IgD-negative memory B cell (primary cell): ENCODE measurements around the gene MDM4. TPM values are rescaled to one million over a fixed set of nuclear protein-coding genes. Genes with fewer than 3 reads are reported as not detected.
A peak's percentile ranks its signal among the peaks of the same experiment; 100 is the strongest.

ENCODE experiments used
- H3K27ac Mint-ChIP-seq, 3 donors: one replicate each; pipeline ENCODE4 v1.8.0; 2020 to 2022; ENCODE audit warnings: mild to moderate bottlenecking in 3 of 3, mixed read lengths in 3 of 3, moderate library complexity in 1 of 3
- H3K27me3 Mint-ChIP-seq: one replicate; pipeline ENCODE4 v1.8.0; 2021; ENCODE audit warnings: mixed read lengths
- H3K36me3 Mint-ChIP-seq: one replicate; pipeline ENCODE4 v1.8.0; 2020; ENCODE audit warnings: mild to moderate bottlenecking, mixed read lengths
- H3K4me1 Mint-ChIP-seq, 3 donors: one replicate each; pipeline ENCODE4 v1.8.0; 2020 to 2022; ENCODE audit warnings: mixed read lengths in 3 of 3, mild to moderate bottlenecking in 1 of 3
- H3K4me3 Mint-ChIP-seq, 4 donors: one replicate each; pipeline ENCODE4 v1.8.0; 2020 to 2022; ENCODE audit warnings: mild to moderate bottlenecking in 4 of 4, mixed read lengths in 4 of 4, moderate library complexity in 3 of 4
- H3K9me3 Mint-ChIP-seq, 3 donors: one replicate each; pipeline ENCODE4 v1.8.0; 2020 to 2021; ENCODE audit warnings: mixed read lengths in 3 of 3, mild to moderate bottlenecking in 1 of 3
- polyA plus RNA-seq: library from polyadenylated mRNA; unstranded; fragments of 300-500 nt; fragmentation: Illumina TruSeq; gene quantifications from one replicate; pipeline ENCODE4 v1.2.3, GENCODE V29; 2021

MDM4 gene
- polyA plus RNA-seq, 1 donor from 2014 or later = 23.9 TPM

- H3K27me3 Mint-ChIP-seq = no peaks in the 10 kb centered on the region
- peak overlapping the region; percentile 54 to 98 (median 94) for H3K27ac Mint-ChIP-seq
- no peaks in the 10 kb centered on the region for H3K9me3 Mint-ChIP-seq
- H3K36me3 Mint-ChIP-seq = peaks cover 4% of the 10 kb centered on the region
- peak overlapping the region; percentile 72 to 94 (median 90) for H3K4me3 Mint-ChIP-seq
- peaks cover 36 to 38% (median 37%) of the 10 kb centered on the region in 3 donors for H3K4me1 Mint-ChIP-seq
These were observed 63.5 kb downstream of the MDM4 start for GRCh38 chr1:204579681-204580080.

GRCh38 chr1:204580862-204581261, 64.7 kb downstream of the MDM4 start:
- H3K27ac Mint-ChIP-seq = peak overlapping the region in 1 of 3 donors; percentile 54
- peaks cover 37 to 45% (median 43%) of the 10 kb centered on the region in 3 donors for H3K4me1 Mint-ChIP-seq
- peak overlapping the region in 3 of 4 donors; percentile 39 to 82 (median 72) for H3K4me3 Mint-ChIP-seq
- H3K27me3 Mint-ChIP-seq = no peaks in the 10 kb centered on the region
- no peaks in the 10 kb centered on the region for H3K9me3 Mint-ChIP-seq
- H3K36me3 Mint-ChIP-seq = peaks cover 4% of the 10 kb centered on the region

GRCh38 chr1:204581759-204582158, 65.6 kb downstream of the MDM4 start:
- Mint-ChIP-seq H3K9me3 (no peaks in the 10 kb centered on the region), H3K4me3 (peak overlapping the region in 1 of 4 donors; percentile 55), H3K4me1 (peaks cover 36 to 42% (median 41%) of the 10 kb centered on the region in 3 donors), H3K27me3 (no peaks in the 10 kb centered on the region), H3K36me3 (peaks cover 4% of the 10 kb centered on the region), H3K27ac (no peak overlapping the region)

- H3K4me3 Mint-ChIP-seq = peak overlapping the region in 2 of 4 donors; percentile 85 to 89
These were observed 67.9 kb downstream of the MDM4 start for GRCh38 chr1:204583909-204584632.

GRCh38 chr1:204584699-204585372, 68.6 kb downstream of the MDM4 start:
- Mint-ChIP-seq H3K4me1 (peaks cover 31 to 35% (median 33%) of the 10 kb centered on the region in 3 donors), H3K36me3 (peaks cover 4% of the 10 kb centered on the region), H3K4me3 (peak overlapping the region in 2 of 4 donors; percentile 85 to 89), H3K9me3 (no peaks in the 10 kb centered on the region), H3K27ac (peak overlapping the region; percentile 1 to 89 (median 23)), H3K27me3 (no peaks in the 10 kb centered on the region)

More at GRCh38 chr1:204583909-204584632, 67.9 kb downstream of the MDM4 start:
- Mint-ChIP-seq H3K4me1 (peaks cover 28 to 35% (median 34%) of the 10 kb centered on the region in 3 donors), H3K27me3 (no peaks in the 10 kb centered on the region), H3K9me3 (no peaks in the 10 kb centered on the region), H3K36me3 (peaks cover 4% of the 10 kb centered on the region), H3K27ac (peak overlapping the region in 2 of 3 donors; percentile 1 to 89)

- Mint-ChIP-seq H3K9me3 (no peaks in the 10 kb centered on the region), H3K27me3 (no peaks in the 10 kb centered on the region), H3K36me3 (peaks cover 3% of the 10 kb centered on the region), H3K4me1 (peaks cover 18 to 22% (median 21%) of the 10 kb centered on the region in 3 donors), H3K27ac (no peak overlapping the region), H3K4me3 (no peak overlapping the region)
These were observed 71.4 kb downstream of the MDM4 start for GRCh38 chr1:204587621-204588020.

GRCh38 chr1:204588826-204589225, 72.6 kb downstream of the MDM4 start:
- Mint-ChIP-seq H3K36me3 (peaks cover 3% of the 10 kb centered on the region), H3K4me1 (peaks cover 18 to 20% (median 19%) of the 10 kb centered on the region in 3 donors), H3K27me3 (no peaks in the 10 kb centered on the region), H3K27ac (peak overlapping the region in 1 of 3 donors; percentile 2), H3K4me3 (no peak overlapping the region), H3K9me3 (no peaks in the 10 kb centered on the region)

- H3K27ac Mint-ChIP-seq = peak overlapping the region in 2 of 3 donors; percentile 2 to 35
These were observed 73.3 kb downstream of the MDM4 start for GRCh38 chr1:204589409-204590038.

GRCh38 chr1:204591473-204592090, 75.4 kb downstream of the MDM4 start:
- H3K36me3 Mint-ChIP-seq = peaks cover 9% of the 10 kb centered on the region
- no peaks in the 10 kb centered on the region for H3K27me3 Mint-ChIP-seq
- peak overlapping the region in 1 of 3 donors; percentile 43 for H3K27ac Mint-ChIP-seq
- no peak overlapping the region for H3K4me3 Mint-ChIP-seq
- peaks cover 5 to 10% (median 7%) of the 10 kb centered on the region in 3 donors for H3K4me1 Mint-ChIP-seq
- H3K9me3 Mint-ChIP-seq = no peaks in the 10 kb centered on the region

More at GRCh38 chr1:204589409-204590038, 73.3 kb downstream of the MDM4 start:
- Mint-ChIP-seq H3K9me3 (no peaks in the 10 kb centered on the region), H3K4me3 (peak overlapping the region in 1 of 4 donors; percentile 45), H3K4me1 (peaks cover 15 to 18% (median 15%) of the 10 kb centered on the region in 3 donors), H3K27me3 (no peaks in the 10 kb centered on the region), H3K36me3 (peaks cover 6% of the 10 kb centered on the region)

- no peaks in the 10 kb centered on the region for H3K27me3 Mint-ChIP-seq
- H3K4me3 Mint-ChIP-seq = peak overlapping the region in 1 of 4 donors; percentile 18
- peaks cover 13% of the 10 kb centered on the region for H3K36me3 Mint-ChIP-seq
- H3K4me1 Mint-ChIP-seq = peaks cover 5 to 8% (median 7%) of the 10 kb centered on the region in 3 donors
- no peak overlapping the region for H3K27ac Mint-ChIP-seq
- no peaks in the 10 kb centered on the region for H3K9me3 Mint-ChIP-seq
These were observed 76.2 kb downstream of the MDM4 start for GRCh38 chr1:204592246-204592948.

GRCh38 chr1:204598319-204598969, 82.2 kb downstream of the MDM4 start:
- H3K9me3 Mint-ChIP-seq = no peaks in the 10 kb centered on the region
- H3K27me3 Mint-ChIP-seq = no peaks in the 10 kb centered on the region
- no peak overlapping the region for H3K4me3 Mint-ChIP-seq
- peaks cover 19% of the 10 kb centered on the region for H3K36me3 Mint-ChIP-seq
- H3K4me1 Mint-ChIP-seq = peaks cover 3 to 8% (median 6%) of the 10 kb centered on the region in 3 donors
- H3K27ac Mint-ChIP-seq = no peak overlapping the region

- Mint-ChIP-seq H3K4me3 (no peak overlapping the region), H3K27ac (peak overlapping the region in 1 of 3 donors; percentile 35), H3K27me3 (no peaks in the 10 kb centered on the region), H3K36me3 (peaks cover 20% of the 10 kb centered on the region), H3K9me3 (no peaks in the 10 kb centered on the region), H3K4me1 (peaks cover 3 to 8% (median 6%) of the 10 kb centered on the region in 3 donors)
These were observed 82.9 kb downstream of the MDM4 start for GRCh38 chr1:204599098-204599497.

GRCh38 chr1:204599596-204599995, 83.4 kb downstream of the MDM4 start:
- Mint-ChIP-seq H3K4me3 (no peak overlapping the region), H3K36me3 (peaks cover 21% of the 10 kb centered on the region), H3K9me3 (no peaks in the 10 kb centered on the region), H3K27me3 (no peaks in the 10 kb centered on the region), H3K4me1 (peaks cover 3 to 8% (median 6%) of the 10 kb centered on the region in 3 donors), H3K27ac (no peak overlapping the region)

GRCh38 chr1:204600203-204600602, 84.0 kb downstream of the MDM4 start:
- peaks cover 3 to 8% (median 6%) of the 10 kb centered on the region in 3 donors for H3K4me1 Mint-ChIP-seq
- peaks cover 21% of the 10 kb centered on the region for H3K36me3 Mint-ChIP-seq
- no peaks in the 10 kb centered on the region for H3K27me3 Mint-ChIP-seq
- no peaks in the 10 kb centered on the region for H3K9me3 Mint-ChIP-seq
- no peak overlapping the region for H3K27ac Mint-ChIP-seq
- no peak overlapping the region for H3K4me3 Mint-ChIP-seq
